Measurements from ENCODE around the gene ZNF626. TPM values are rescaled to one million over a fixed set of nuclear protein-coding genes. Genes with fewer than 3 reads are reported as not detected.

ZNF626 gene
- total RNA-seq (10 to 100 TPM in 1 of 2 donors, 1 to 10 TPM in 1; 9.9 to 22.0 TPM), polyA plus RNA-seq (1 to 10 TPM; 2.5 to 3.7 TPM)
- long read RNA-seq, donor 1, full-length matches to known transcripts = 11 of 29 reads
- long read RNA-seq, donor 1, partial matches to known transcripts = 18 of 29 reads
- long read RNA-seq, donor 1, other reads (novel, unspliced or antisense) = 0 of 29 reads
- long read RNA-seq, donor 2, full-length matches to known transcripts = 7 of 7 reads
- long read RNA-seq, donor 2, partial matches to known transcripts = 0 of 7 reads
- long read RNA-seq, donor 2, other reads (novel, unspliced or antisense) = 0 of 7 reads
- long read RNA-seq, donor 3, full-length matches to known transcripts = 5 of 5 reads
- long read RNA-seq, donor 3, partial matches to known transcripts = 0 of 5 reads
- long read RNA-seq, donor 3, other reads (novel, unspliced or antisense) = 0 of 5 reads
- long read RNA-seq, donor 4, full-length matches to known transcripts = 4 of 4 reads
- long read RNA-seq, donor 4, partial matches to known transcripts = 0 of 4 reads
- long read RNA-seq, donor 4, other reads (novel, unspliced or antisense) = 0 of 4 reads
- long read RNA-seq, donor 5, full-length matches to known transcripts = 18 of 23 reads
- long read RNA-seq, donor 5, partial matches to known transcripts = 5 of 23 reads
- long read RNA-seq, donor 5, other reads (novel, unspliced or antisense) = 0 of 23 reads

- Histone ChIP-seq H3K4me3 (peak within 1 kb of the TSS; percentile 76), H3K9me3 (ENCODE audit: control insufficient read depth in 4 of 4, insufficient read depth in 3 of 4, low read length in 3 of 4) (peaks cover 0 to 16% (median 9%) of the 10 kb centered on the region in 4 donors), H3K4me1 (ENCODE audit: control insufficient read depth in 5 of 5, insufficient read depth in 5 of 5, low read length in 5 of 5) (peaks cover 0 to 22% (median 7%) of the 10 kb centered on the region in 5 donors), H3K36me3 (ENCODE audit: control insufficient read depth in 4 of 4, insufficient read depth in 4 of 4, low read length in 4 of 4) (peaks cover 0 to 36% (median 12%) of the 10 kb centered on the region in 4 donors), H3K27ac (ENCODE audit: low read depth in 1 of 2, low read length in 1 of 2) (peak within 1 kb of the TSS; percentile 77 to 94), H3K27me3 (ENCODE audit: control insufficient read depth in 3 of 3, insufficient read depth in 3 of 3, low read length in 2 of 3) (no peaks in the 10 kb centered on the region), H3K9ac (ENCODE audit: insufficient read depth in 1 of 2, low read length in 2 of 2) (peak within 1 kb of the TSS; percentile 85 to 97)
- 1 to 8% methylated on average over 25 of the region's 25 CpGs for WGBS, 2 donors
- ATAC-seq (ENCODE audit: insufficient read depth, low FRiP score) (peak; percentile 96), DNase-seq (peak; percentile 96 to 100 (median 99))
- no peak for TF ChIP-seq CTCF (IDR thresholded peaks at IDR 0.05; ENCODE audit: control extremely low read depth, extremely low read depth)
Measured at GRCh38 chr19:20661150-20661819, at the start of gene ZNF626. Gene ZNF626, minus strand, starts transcription at chr19:20661571. Its CDS starts 125 bp downstream, at chr19:20661446.

GRCh38 chr19:20669263-20669662 is 7.9 kb upstream of the ZNF626 start:
- WGBS, 2 donors = 87 to 91% methylated on average over 9 of the region's 9 CpGs
- H3K27ac ChIP-seq (ENCODE audit: low read depth in 1 of 2, low read length in 1 of 2) = no peak overlapping the region
- TF ChIP-seq CTCF (IDR thresholded peaks at IDR 0.05; ENCODE audit: control extremely low read depth, extremely low read depth) = no peak
- DNase-seq (no peak), ATAC-seq (ENCODE audit: insufficient read depth, low FRiP score) (no peak)
- no peak overlapping the region for H3K9ac ChIP-seq (ENCODE audit: insufficient read depth in 1 of 2, low read length in 2 of 2)
- H3K36me3 ChIP-seq (ENCODE audit: control insufficient read depth in 4 of 4, insufficient read depth in 4 of 4, low read length in 4 of 4) = no peaks in the 10 kb centered on the region
- no peak overlapping the region for H3K4me3 ChIP-seq
- peaks cover 0 to 11% (median 0%) of the 10 kb centered on the region in 5 donors for H3K4me1 ChIP-seq (ENCODE audit: control insufficient read depth in 5 of 5, insufficient read depth in 5 of 5, low read length in 5 of 5)
- H3K9me3 ChIP-seq (ENCODE audit: control insufficient read depth in 4 of 4, insufficient read depth in 3 of 4, low read length in 3 of 4) = peaks cover 0 to 12% (median 0%) of the 10 kb centered on the region in 4 donors
- no peaks in the 10 kb centered on the region for H3K27me3 ChIP-seq (ENCODE audit: control insufficient read depth in 3 of 3, insufficient read depth in 3 of 3, low read length in 2 of 3)

DNA sequence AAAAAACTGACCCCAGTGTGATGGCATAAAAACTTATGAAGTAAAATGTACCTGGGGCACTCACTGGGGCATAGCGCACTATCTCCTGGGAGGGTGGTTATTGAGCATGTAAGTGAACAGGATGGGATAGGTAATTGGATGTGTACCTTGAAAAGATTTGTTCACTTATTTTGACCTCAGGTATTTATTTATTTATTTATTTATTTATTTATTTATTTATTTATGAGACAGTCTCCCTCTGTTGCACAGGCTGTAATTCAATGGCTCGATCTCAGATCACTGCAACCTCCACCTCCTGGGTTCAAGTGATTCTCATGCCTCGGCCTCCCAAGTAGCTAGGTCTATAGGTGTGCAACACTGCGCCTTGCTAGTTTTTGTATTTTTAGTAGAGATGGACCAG is 5.9 kb upstream of the ZNF626 start:
- no peak overlapping the region for H3K9ac ChIP-seq (ENCODE audit: insufficient read depth in 1 of 2, low read length in 2 of 2)
- H3K27me3 ChIP-seq (ENCODE audit: control insufficient read depth in 3 of 3, insufficient read depth in 3 of 3, low read length in 2 of 3) = no peaks in the 10 kb centered on the region
- peaks cover 0 to 13% (median 0%) of the 10 kb centered on the region in 4 donors for H3K9me3 ChIP-seq (ENCODE audit: control insufficient read depth in 4 of 4, insufficient read depth in 3 of 4, low read length in 3 of 4)
- no peaks in the 10 kb centered on the region for H3K36me3 ChIP-seq (ENCODE audit: control insufficient read depth in 4 of 4, insufficient read depth in 4 of 4, low read length in 4 of 4)
- H3K4me3 ChIP-seq = no peak overlapping the region
- TF ChIP-seq CTCF (IDR thresholded peaks at IDR 0.05; ENCODE audit: control extremely low read depth, extremely low read depth) = no peak
- DNase-seq = no peak
- ATAC-seq (ENCODE audit: insufficient read depth, low FRiP score) = no peak
- 96% methylated on average over 4 of the region's 4 CpGs for WGBS, 2 donors
- H3K4me1 ChIP-seq (ENCODE audit: control insufficient read depth in 5 of 5, insufficient read depth in 5 of 5, low read length in 5 of 5) = peaks cover 0 to 11% (median 0%) of the 10 kb centered on the region in 5 donors
- no peak overlapping the region for H3K27ac ChIP-seq (ENCODE audit: low read depth in 1 of 2, low read length in 1 of 2)
